Mesenchymal stem cell (in vitro differentiated cells and primary cell): Measurements from ENCODE around the gene FNBP1.
A peak's percentile ranks its signal among the peaks of the same experiment; 100 is the strongest.

Source experiments
- DNase-seq: peaks from one replicate; pipeline ENCODE4 v3.0.0-alpha.2; 2013
- H2AFZ ChIP-seq: one replicate; pipeline ENCODE4 v1.6.1; 2013; ENCODE audit warnings: low read depth, mild to moderate bottlenecking, control low read depth, inconsistent platforms, low read length, moderate library complexity
- H2AK5ac ChIP-seq: 2 replicates; pipeline ENCODE4 v1.6.1; 2013; ENCODE audit warnings: low read length, moderate library complexity, mild to moderate bottlenecking, inconsistent platforms; ENCODE audit not compliant: severe bottlenecking
- H2BK120ac ChIP-seq: one replicate; pipeline ENCODE4 v1.6.1; 2013; ENCODE audit warnings: low read depth, mild to moderate bottlenecking, inconsistent platforms, low read length, moderate library complexity
- H2BK12ac ChIP-seq, 2 experiments: one replicate each; pipeline ENCODE4 v1.6.1; 2013; ENCODE audit warnings: inconsistent platforms in 2 of 2, low read length in 2 of 2, mild to moderate bottlenecking in 2 of 2, moderate library complexity in 2 of 2, control low read depth in 1 of 2
- H2BK15ac ChIP-seq: one replicate; pipeline ENCODE4 v1.6.1; 2013; ENCODE audit warnings: mild to moderate bottlenecking, low read depth, inconsistent platforms; ENCODE audit not compliant: poor library complexity, severe bottlenecking
- H2BK5ac ChIP-seq: 2 replicates; pipeline ENCODE4 v1.6.1; 2013; ENCODE audit warnings: low read depth, mild to moderate bottlenecking, low read length, control low read depth, inconsistent platforms; ENCODE audit not compliant: poor library complexity, severe bottlenecking
- H3K14ac ChIP-seq, 2 experiments: one replicate each; pipeline ENCODE4 v1.6.1; 2013; ENCODE audit warnings: inconsistent platforms in 2 of 2, low read length in 2 of 2, control low read depth in 1 of 2, mild to moderate bottlenecking in 1 of 2, moderate library complexity in 1 of 2
- H3K18ac ChIP-seq, 2 experiments: one replicate each; pipeline ENCODE4 v1.6.1; 2013; ENCODE audit warnings: inconsistent platforms in 2 of 2, low read length in 2 of 2, control low read depth in 1 of 2, low read depth in 1 of 2, mild to moderate bottlenecking in 1 of 2
- H3K23ac ChIP-seq, 2 experiments: one replicate each; pipeline ENCODE4 v1.6.1; 2013; ENCODE audit warnings: inconsistent platforms in 2 of 2, low read length in 2 of 2, mild to moderate bottlenecking in 2 of 2, moderate library complexity in 2 of 2, control low read depth in 1 of 2
- H3K27ac ChIP-seq: 2 replicates; pipeline ENCODE4 v1.5.1; 2013; ENCODE audit warnings: mild to moderate bottlenecking, moderate library complexity, low read length, control low read depth, inconsistent platforms; ENCODE audit not compliant: poor library complexity, severe bottlenecking
- H3K27me3 ChIP-seq, 2 experiments: 2 replicates each; pipeline versions ENCODE4 v1.6.1 to v1.7.0; 2013; ENCODE audit warnings: low read length in 2 of 2, mild to moderate bottlenecking in 2 of 2, moderate library complexity in 2 of 2, control low read depth in 1 of 2, inconsistent platforms in 1 of 2; ENCODE audit not compliant: control insufficient read depth in 1 of 2, insufficient read depth in 1 of 2
- H3K36me3 ChIP-seq, 2 experiments: 2 replicates each; pipeline versions ENCODE4 v1.6.1 to v1.7.0; 2013; ENCODE audit warnings: low read length in 2 of 2, control low read depth in 1 of 2, inconsistent platforms in 1 of 2, low read depth in 1 of 2, mild to moderate bottlenecking in 1 of 2; ENCODE audit not compliant: insufficient read depth in 2 of 2, control insufficient read depth in 1 of 2
- H3K4ac ChIP-seq, 2 experiments: one replicate each; pipeline ENCODE4 v1.6.1; 2013; ENCODE audit warnings: inconsistent platforms in 2 of 2, low read length in 2 of 2, mild to moderate bottlenecking in 2 of 2, moderate library complexity in 2 of 2, control low read depth in 1 of 2, low read depth in 1 of 2
- H3K4me1 ChIP-seq: 2 replicates; pipeline ENCODE4 v1.6.1; 2013; ENCODE audit warnings: low read depth, low read length, control low read depth; ENCODE audit not compliant: control insufficient read depth, insufficient read depth
- H3K4me2 ChIP-seq: 2 replicates; pipeline ENCODE4 v1.6.1; 2013; ENCODE audit warnings: low read length, mild to moderate bottlenecking, inconsistent platforms; ENCODE audit not compliant: poor library complexity, severe bottlenecking
- H3K4me3 ChIP-seq, 2 experiments: 2 replicates each; pipeline versions ENCODE4 v1.5.1 to v1.7.0; 2013; ENCODE audit warnings: low read length in 2 of 2, mild to moderate bottlenecking in 2 of 2, control low read depth in 1 of 2, low read depth in 1 of 2; ENCODE audit not compliant: insufficient read depth in 1 of 2
- H3K79me1 ChIP-seq: replicated peaks from 2 replicates; pipeline ENCODE4 v1.6.1; 2013; ENCODE audit warnings: mild to moderate bottlenecking, control low read depth, low read length, inconsistent platforms; ENCODE audit not compliant: poor library complexity, severe bottlenecking
- H3K9ac ChIP-seq: 2 replicates; pipeline ENCODE4 v1.7.0; 2013; ENCODE audit warnings: mild to moderate bottlenecking, low read length, moderate library complexity
- H3K9me3 ChIP-seq: 2 replicates; pipeline ENCODE4 v1.7.0; 2013; ENCODE audit warnings: mild to moderate bottlenecking, low read length; ENCODE audit not compliant: control insufficient read depth
- H4K8ac ChIP-seq: one replicate; pipeline ENCODE4 v1.6.1; 2013; ENCODE audit warnings: inconsistent platforms, mild to moderate bottlenecking, low read length, moderate library complexity
- H4K91ac ChIP-seq: one replicate; pipeline ENCODE4 v1.6.1; 2013; ENCODE audit warnings: mild to moderate bottlenecking, low read length, inconsistent platforms
- whole genome bisulfite sequencing: methylation state at CpG from one replicate; pipeline ENCODE4 v1.1.7; 2013; ENCODE audit warnings: mixed read lengths; 5-methylcytosine and 5-hydroxymethylcytosine counted together

The FNBP1 gene

GRCh38 chr9:130084337-130084736, 41.3 kb upstream of the FNBP1 start:
- Histone ChIP-seq H2BK120ac (no peak overlapping the region), H3K14ac (no peak overlapping the region), H3K18ac (no peak overlapping the region), H2BK15ac (no peak overlapping the region), H3K4ac (no peak overlapping the region), H3K4me1 (no peaks in the 10 kb centered on the region), H3K36me3 (peaks cover 37 to 78% of the 10 kb centered on the region in 2 experiments), H2BK12ac (no peak overlapping the region), H3K9ac (no peak overlapping the region), H3K23ac (no peak overlapping the region), H4K91ac (no peak overlapping the region), H2BK5ac (no peak overlapping the region), H3K9me3 (no peaks in the 10 kb centered on the region), H2AFZ (no peak overlapping the region), H4K8ac (no peak overlapping the region), H3K27ac (no peak overlapping the region), H3K4me2 (no peak overlapping the region), H3K27me3 (no peaks in the 10 kb centered on the region), H3K4me3 (no peak overlapping the region), H3K79me1 (peaks cover 3% of the 10 kb centered on the region), H2AK5ac (no peak overlapping the region)
- DNase-seq: no peak
- 98% methylated on average over 5 of the region's 7 CpGs for WGBS

GRCh38 chr9:130078547-130078946, 35.6 kb upstream of the FNBP1 start:
- no peak overlapping the region for H3K4ac ChIP-seq
- H3K36me3 ChIP-seq: peaks cover 43 to 67% of the 10 kb centered on the region in 2 experiments
- no peak overlapping the region for H3K4me2 ChIP-seq
- H3K9ac ChIP-seq: no peak overlapping the region
- no peak overlapping the region for H3K23ac ChIP-seq
- H2BK12ac ChIP-seq: no peak overlapping the region
- no peak overlapping the region for H2BK15ac ChIP-seq
- no peak overlapping the region for H2BK120ac ChIP-seq
- no peaks in the 10 kb centered on the region for H3K27me3 ChIP-seq
- no peak overlapping the region for H3K27ac ChIP-seq
- no peak overlapping the region for H2AK5ac ChIP-seq
- no peak overlapping the region for H3K18ac ChIP-seq
- H3K79me1 ChIP-seq: peaks cover 15% of the 10 kb centered on the region
- no peak overlapping the region for H2BK5ac ChIP-seq
- H4K91ac ChIP-seq: no peak overlapping the region
- H3K4me3 ChIP-seq: no peak overlapping the region
- WGBS: 100% methylated on average over 3 of the region's 3 CpGs
- no peak overlapping the region for H3K14ac ChIP-seq
- no peak for DNase-seq
- no peak overlapping the region for H2AFZ ChIP-seq
- peaks cover 1% of the 10 kb centered on the region for H3K4me1 ChIP-seq
- H4K8ac ChIP-seq: no peak overlapping the region
- no peaks in the 10 kb centered on the region for H3K9me3 ChIP-seq

- H2BK12ac ChIP-seq: no peak overlapping the region
- peak overlapping the region; percentile 44 for H3K27ac ChIP-seq
- no peak overlapping the region for H3K9ac ChIP-seq
- no peak overlapping the region for H4K91ac ChIP-seq
- no peak overlapping the region for H2AK5ac ChIP-seq
- H3K4me3 ChIP-seq: no peak overlapping the region
- H3K4ac ChIP-seq: no peak overlapping the region
- peak; percentile 94 for DNase-seq
- peaks cover 7% of the 10 kb centered on the region for H3K4me1 ChIP-seq
- peaks cover 24% of the 10 kb centered on the region for H3K79me1 ChIP-seq
- no peaks in the 10 kb centered on the region for H3K27me3 ChIP-seq
- H3K4me2 ChIP-seq: no peak overlapping the region
- no peak overlapping the region for H3K14ac ChIP-seq
- no peak overlapping the region for H2AFZ ChIP-seq
- H2BK5ac ChIP-seq: no peak overlapping the region
- H2BK120ac ChIP-seq: no peak overlapping the region
- 8% methylated on average over 2 of the region's 2 CpGs for WGBS
- no peak overlapping the region for H3K23ac ChIP-seq
- H4K8ac ChIP-seq: no peak overlapping the region
- no peaks in the 10 kb centered on the region for H3K9me3 ChIP-seq
- H3K36me3 ChIP-seq: peaks cover 15 to 25% of the 10 kb centered on the region in 2 experiments
- H3K18ac ChIP-seq: no peak overlapping the region
- H2BK15ac ChIP-seq: no peak overlapping the region
Measured at GRCh38 chr9:130073373-130073772, 30.4 kb upstream of the FNBP1 start.

GRCh38 chr9:130072515-130073235, 29.7 kb upstream of the FNBP1 start:
- Histone ChIP-seq H3K4me2 (peak overlapping the region; percentile 10), H3K4ac (peak overlapping the region in 1 of 2 experiments; percentile 73), H3K9me3 (no peaks in the 10 kb centered on the region), H2BK120ac (no peak overlapping the region), H2AK5ac (no peak overlapping the region), H3K23ac (no peak overlapping the region), H3K27me3 (no peaks in the 10 kb centered on the region), H4K91ac (no peak overlapping the region), H2BK12ac (peak overlapping the region in 1 of 2 experiments; percentile 42), H3K4me3 (no peak overlapping the region), H2BK5ac (no peak overlapping the region), H3K9ac (no peak overlapping the region), H3K18ac (peak overlapping the region in 1 of 2 experiments; percentile 82), H3K27ac (peak overlapping the region; percentile 44), H2BK15ac (no peak overlapping the region), H2AFZ (no peak overlapping the region), H3K4me1 (peaks cover 7% of the 10 kb centered on the region), H4K8ac (peak overlapping the region; percentile 3), H3K14ac (peak overlapping the region in 1 of 2 experiments; percentile 70), H3K36me3 (peaks cover 13 to 20% of the 10 kb centered on the region in 2 experiments), H3K79me1 (peaks cover 27% of the 10 kb centered on the region)
- 73% methylated on average over 6 of the region's 9 CpGs for WGBS
- peak; percentile 73 for DNase-seq
